Lower leg skin (tissue), 3 donors: ENCODE results near the gene NFIB.

Experiments used
- POLR2A ChIP-seq, 2 donors: fragments of 450-650 bp; IDR thresholded peaks; one replicate each; pipeline ENCODE4 v1.6.1; 2016 to 2017; ENCODE audit warnings: antibody characterized with exemption in 2 of 2, mild to moderate bottlenecking in 1 of 2, moderate library complexity in 1 of 2
- TF ChIP-seq, protein P1 (sequence below), 3 donors: fragments of 450-650 bp; IDR thresholded peaks; one replicate each; pipeline ENCODE4 v1.5.1; 2016; ENCODE audit warnings: antibody characterized with exemption in 3 of 3, mild to moderate bottlenecking in 3 of 3, moderate library complexity in 2 of 3

- no peak for TF ChIP-seq POLR2A (IDR thresholded peaks at IDR 0.05)
- TF ChIP-seq, protein P1, sequence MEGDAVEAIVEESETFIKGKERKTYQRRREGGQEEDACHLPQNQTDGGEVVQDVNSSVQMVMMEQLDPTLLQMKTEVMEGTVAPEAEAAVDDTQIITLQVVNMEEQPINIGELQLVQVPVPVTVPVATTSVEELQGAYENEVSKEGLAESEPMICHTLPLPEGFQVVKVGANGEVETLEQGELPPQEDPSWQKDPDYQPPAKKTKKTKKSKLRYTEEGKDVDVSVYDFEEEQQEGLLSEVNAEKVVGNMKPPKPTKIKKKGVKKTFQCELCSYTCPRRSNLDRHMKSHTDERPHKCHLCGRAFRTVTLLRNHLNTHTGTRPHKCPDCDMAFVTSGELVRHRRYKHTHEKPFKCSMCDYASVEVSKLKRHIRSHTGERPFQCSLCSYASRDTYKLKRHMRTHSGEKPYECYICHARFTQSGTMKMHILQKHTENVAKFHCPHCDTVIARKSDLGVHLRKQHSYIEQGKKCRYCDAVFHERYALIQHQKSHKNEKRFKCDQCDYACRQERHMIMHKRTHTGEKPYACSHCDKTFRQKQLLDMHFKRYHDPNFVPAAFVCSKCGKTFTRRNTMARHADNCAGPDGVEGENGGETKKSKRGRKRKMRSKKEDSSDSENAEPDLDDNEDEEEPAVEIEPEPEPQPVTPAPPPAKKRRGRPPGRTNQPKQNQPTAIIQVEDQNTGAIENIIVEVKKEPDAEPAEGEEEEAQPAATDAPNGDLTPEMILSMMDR (IDR thresholded peaks at IDR 0.05): no peak
Observed at GRCh38 chr9:14347406-14348122, 33.6 kb upstream of the NFIB start.
